ENCODE results near the gene MFSD6.

Gene MFSD6

GRCh38 chr2:190500054-190500502, 91.9 kb downstream of the MFSD6 start:
- no peaks in the 10 kb centered on the region for H3K9me3 ChIP-seq (ENCODE audit: control insufficient read depth, insufficient read depth, low read depth, low read length)
- peaks cover 0 to 16% of the 10 kb centered on the region in 2 experiments; a peak in 2 of 3 replicates for H3K36me3 ChIP-seq (ENCODE audit: control insufficient read depth in 2 of 2, insufficient read depth in 1 of 2, low read length in 2 of 2)
- TF ChIP-seq MZF1 (tag by site-specific recombination; IDR thresholded peaks at IDR 0.05; ENCODE audit: borderline replicate concordance): no peak
- 0 out of 2 replicates have a peak, but pooled peaks have one; percentile 30 for TF ChIP-seq GLIS1 (tag by site-specific recombination; IDR thresholded peaks at IDR 0.05)
- H3K4me3 ChIP-seq (ENCODE audit: low read depth, low read length): no peak overlapping the region
- no peaks in the 10 kb centered on the region for H3K4me1 ChIP-seq (ENCODE audit: control insufficient read depth, insufficient read depth, low read length)
- no peak overlapping the region for H3K27ac ChIP-seq (ENCODE audit: extremely low read depth, low read depth, low read length)
- CTCF ChIA-PET: interaction anchor here (0.7 to 1.1 kb wide), 2 partner anchors 117 to 125 kb away, joined by 3 to 5 read pairs; no protein-coding TSS in a partner anchor
- POLR2A ChIA-PET: interaction anchor here (0.9 kb wide), 1 partner anchor 136 kb away, joined by 3 read pairs; no protein-coding TSS in a partner anchor

GRCh38 chr2:190501231-190501630, 93.1 kb downstream of the MFSD6 start:
- H3K9me3 ChIP-seq (ENCODE audit: control insufficient read depth, insufficient read depth, low read depth, low read length): no peaks in the 10 kb centered on the region
- CTCF ChIA-PET: interaction anchor here (0.7 to 1.1 kb wide), 2 partner anchors 37 to 118 kb away, joined by 4 to 5 read pairs; no protein-coding TSS in a partner anchor
- POLR2A ChIA-PET: no interaction called here
- no peak overlapping the region for H3K4me3 ChIP-seq (ENCODE audit: low read depth, low read length)
- H3K4me1 ChIP-seq (ENCODE audit: control insufficient read depth, insufficient read depth, low read length): no peaks in the 10 kb centered on the region
- TF ChIP-seq SALL2 (tag by site-specific recombination; IDR thresholded peaks at IDR 0.05; ENCODE audit: borderline replicate concordance): no peak
- H3K27ac ChIP-seq (ENCODE audit: extremely low read depth, low read depth, low read length): no peak overlapping the region
- peaks cover 0 to 21% of the 10 kb centered on the region in 2 experiments; a peak in 2 of 3 replicates for H3K36me3 ChIP-seq (ENCODE audit: control insufficient read depth in 2 of 2, insufficient read depth in 1 of 2, low read length in 2 of 2)

GRCh38 chr2:190501702-190502407, 93.7 kb downstream of the MFSD6 start:
- TF ChIP-seq ZNF473 (tag by site-specific recombination; IDR thresholded peaks at IDR 0.05) (no peak), ZNF324 (tag by site-specific recombination; IDR thresholded peaks at IDR 0.05) (no peak), ZNF645 (tag by site-specific recombination; IDR thresholded peaks at IDR 0.05) (no peak), ZNF114 (tag by site-specific recombination; IDR thresholded peaks at IDR 0.05) (no peak), KLF16 (tag by site-specific recombination; IDR thresholded peaks at IDR 0.05) (no peak), SALL2 (tag by site-specific recombination; IDR thresholded peaks at IDR 0.05; ENCODE audit: borderline replicate concordance) (no peak), ZNF280D (tag by site-specific recombination; IDR thresholded peaks at IDR 0.05) (no peak), ZNF140 (tag by site-specific recombination; IDR thresholded peaks at IDR 0.05) (no peak), BCL11A (tag by site-specific recombination; IDR thresholded peaks at IDR 0.05; ENCODE audit: low read depth) (no peak), ZNF670 (tag by site-specific recombination; IDR thresholded peaks at IDR 0.05; ENCODE audit: low read depth) (no peak), ZNF132 (tag by site-specific recombination; IDR thresholded peaks at IDR 0.05; ENCODE audit: borderline replicate concordance) (no peak)
- Histone ChIP-seq H3K36me3 (ENCODE audit: control insufficient read depth in 2 of 2, insufficient read depth in 1 of 2, low read length in 2 of 2) (peaks cover 0 to 21% of the 10 kb centered on the region in 2 experiments; a peak in 2 of 3 replicates), H3K4me1 (ENCODE audit: control insufficient read depth, insufficient read depth, low read length) (no peaks in the 10 kb centered on the region), H3K27ac (ENCODE audit: extremely low read depth, low read depth, low read length) (no peak overlapping the region), H3K9me3 (ENCODE audit: control insufficient read depth, insufficient read depth, low read depth, low read length) (no peaks in the 10 kb centered on the region), H3K4me3 (ENCODE audit: low read depth, low read length) (no peak overlapping the region)
- ChIA-PET POLR2A (no interaction called here), CTCF (interaction anchor here (0.7 kb wide), 1 partner anchor 38 kb away, joined by 4 read pairs; no protein-coding TSS in a partner anchor)
